ENCODE results near the gene DMRTC2.
A peak's percentile ranks its signal among the peaks of the same experiment; 100 is the strongest.
"Not testable (repeated sequence)": the region's sequence is repeated elsewhere in the genome, so short reads cannot be mapped to it uniquely, and the experiment has no call there.

Gene DMRTC2

DNA sequence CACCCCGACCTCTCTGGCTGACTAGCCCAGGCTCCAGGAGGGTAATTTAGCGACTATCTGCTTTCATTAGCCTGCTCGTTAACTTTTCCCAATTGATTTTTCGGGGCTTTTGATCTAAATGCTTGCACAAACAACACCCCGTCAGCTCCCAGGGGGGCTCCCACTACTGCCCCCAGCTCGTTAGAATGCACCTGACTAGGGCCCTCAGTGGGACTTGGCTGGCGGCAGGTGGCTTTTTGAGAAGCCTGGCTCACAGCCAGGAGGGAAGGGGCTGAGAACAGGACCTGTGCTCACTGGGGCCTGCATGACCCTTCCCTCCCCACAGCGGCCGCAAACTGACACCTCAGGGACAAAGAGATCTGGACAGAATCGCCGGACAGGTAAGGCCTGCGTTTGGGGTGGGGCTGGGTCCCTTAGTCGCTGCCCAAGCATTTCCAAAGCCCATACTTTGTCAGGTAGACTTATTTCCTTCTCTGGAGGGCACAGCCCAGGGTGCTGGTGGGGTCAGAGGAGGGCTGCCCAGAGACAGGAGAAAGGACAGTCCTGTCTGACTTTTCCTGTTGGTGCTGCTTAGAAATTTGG, 24.6 kb downstream of the DMRTC2 start:
- no peak for DNase-seq (ENCODE audit: extremely low read depth in 1 of 2, low read depth in 1 of 2)

GRCh38 chr19:41870401-41870873, 25.6 kb downstream of the DMRTC2 start:
- DNase-seq (ENCODE audit: extremely low read depth in 1 of 2, low read depth in 1 of 2) = no peak

DNA sequence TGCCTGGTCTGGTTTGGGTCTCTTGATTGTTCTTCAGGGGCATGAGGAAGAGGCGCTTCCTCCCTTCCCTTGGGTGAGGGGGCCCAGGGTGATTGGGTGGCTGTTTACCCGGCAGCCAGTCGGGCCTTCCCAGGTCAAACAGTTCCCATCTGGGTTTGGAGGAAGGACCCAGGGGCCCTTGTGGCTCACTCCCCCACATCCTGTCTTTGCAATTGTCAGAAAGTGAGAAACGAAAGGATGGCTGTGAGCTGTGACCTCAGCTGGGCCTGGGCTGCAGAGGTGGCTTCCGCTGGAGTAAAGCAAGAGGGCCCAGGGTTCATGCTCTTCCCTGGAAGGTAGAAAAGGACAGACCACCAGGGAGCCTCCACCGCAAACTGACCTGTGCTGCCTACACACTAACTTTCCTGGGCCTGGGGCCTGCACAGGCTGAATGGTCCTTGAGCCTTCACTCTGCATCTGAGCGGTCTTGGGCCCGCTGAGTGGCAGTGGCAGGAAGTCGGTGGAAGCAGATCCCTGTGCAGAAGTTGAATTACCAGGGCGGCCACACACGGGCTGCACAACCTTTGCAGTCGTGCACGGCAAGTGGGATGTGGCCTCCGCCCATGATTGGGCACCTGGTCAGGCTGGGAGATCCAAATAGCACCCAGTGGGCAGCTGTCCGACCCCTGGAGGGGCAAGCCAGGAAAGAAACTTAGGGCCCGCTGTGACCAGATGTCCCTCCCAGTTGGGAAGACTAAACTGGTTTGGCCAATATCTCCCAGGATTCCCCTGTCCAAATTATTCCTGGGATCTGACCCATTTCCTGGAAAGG, 26.9 kb downstream of the DMRTC2 start:
- DNase-seq (ENCODE audit: extremely low read depth in 1 of 2, low read depth in 1 of 2) = peak; percentile 61 to 77

- DNase-seq (ENCODE audit: extremely low read depth in 1 of 2, low read depth in 1 of 2) = no peak
Observed at GRCh38 chr19:41872384-41872774, 27.5 kb downstream of the DMRTC2 start.

DNA sequence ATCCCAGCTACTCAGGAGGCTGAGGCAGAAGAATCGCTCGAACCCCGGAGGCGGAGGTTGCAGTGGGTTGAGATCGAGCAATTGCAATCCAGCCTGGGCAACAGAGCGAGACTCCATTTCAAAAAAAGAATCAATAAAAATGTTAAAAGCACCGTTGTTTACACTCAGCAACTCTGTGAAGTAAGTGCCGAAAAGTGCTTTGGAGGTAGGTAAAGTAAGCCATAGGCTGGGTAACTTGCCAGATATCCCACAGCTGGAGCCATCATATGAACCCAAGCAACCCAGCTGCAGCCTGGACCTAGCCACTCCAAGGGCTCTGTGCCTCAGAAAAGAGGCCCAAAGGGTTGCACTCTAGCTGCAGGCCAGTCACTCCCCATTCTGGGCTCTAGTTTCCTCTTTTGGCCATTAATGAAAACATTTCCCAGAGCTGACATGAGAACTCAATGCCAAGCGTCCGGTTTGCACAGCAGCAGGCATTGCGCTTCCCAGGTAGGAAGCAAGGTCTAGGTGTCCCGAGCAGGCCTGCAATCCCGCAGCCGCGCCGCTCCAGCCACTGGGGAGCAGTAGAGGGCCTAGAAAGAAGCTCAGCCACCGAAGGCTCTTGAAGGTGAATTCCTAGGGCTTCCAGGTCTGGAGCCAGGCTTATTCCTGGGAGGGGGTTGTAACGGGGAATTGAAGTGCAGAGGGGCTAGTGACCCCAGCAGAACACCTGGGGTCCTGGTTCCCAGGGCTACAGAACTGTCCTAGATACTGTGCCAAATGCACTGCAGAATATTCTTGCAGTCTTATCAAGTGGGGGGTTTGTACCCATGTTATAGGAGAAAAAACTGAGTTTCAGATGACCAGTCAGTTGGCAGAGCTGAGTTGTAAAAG, 28.2 kb downstream of the DMRTC2 start:
- no peak for DNase-seq (ENCODE audit: extremely low read depth in 1 of 2, low read depth in 1 of 2)

- not testable (repeated sequence) for DNase-seq (ENCODE audit: extremely low read depth in 1 of 2, low read depth in 1 of 2)
Observed at GRCh38 chr19:41875973-41876372, 31.1 kb downstream of the DMRTC2 start.

DNA sequence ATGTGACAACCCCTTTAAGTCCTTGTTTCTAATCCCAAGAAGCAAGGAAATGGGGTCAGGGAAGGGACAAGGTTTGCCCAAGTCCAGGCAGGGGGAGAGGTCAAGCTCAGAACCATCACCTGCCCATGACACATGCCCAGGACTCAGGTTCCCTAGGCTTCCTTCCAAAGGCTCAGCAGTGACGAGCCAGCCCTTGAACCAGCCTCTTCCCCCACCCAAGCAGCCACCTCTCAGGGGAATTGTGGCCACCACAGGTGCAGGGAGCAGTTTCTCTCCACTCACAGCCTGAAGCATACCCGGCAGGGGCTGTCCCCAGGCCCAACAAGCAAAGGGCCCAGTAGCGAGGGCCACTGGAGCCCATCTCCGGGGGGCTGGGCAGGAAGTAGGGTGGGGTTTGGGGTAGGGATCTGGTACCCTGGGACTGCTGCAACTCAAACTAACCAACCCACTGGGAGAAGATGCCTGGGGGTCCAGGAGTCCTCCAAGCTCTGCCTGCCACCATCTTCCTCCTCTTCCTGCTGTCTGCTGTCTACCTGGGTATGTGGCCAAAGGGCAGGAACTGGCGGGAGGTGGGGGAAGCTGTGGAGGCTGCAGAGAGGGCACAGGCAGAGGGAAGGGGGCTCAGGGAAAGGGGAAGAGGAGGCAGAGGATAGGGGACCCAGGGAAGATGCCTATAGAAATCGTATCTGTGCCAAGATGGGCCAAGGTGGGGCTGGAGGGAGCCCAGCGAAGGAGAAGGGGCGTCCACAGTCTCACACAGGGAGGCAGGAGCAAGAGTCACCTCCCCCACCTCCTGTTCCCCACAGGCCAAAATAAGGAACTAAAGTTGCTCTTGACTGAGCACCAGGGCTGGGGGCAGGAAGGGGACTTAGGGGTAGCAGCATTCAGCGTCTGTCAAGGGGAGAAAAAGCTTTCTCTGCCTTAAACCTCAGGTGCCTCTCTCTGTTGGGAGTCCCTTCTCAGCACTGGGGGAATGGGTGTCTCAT, 32.3 kb downstream of the DMRTC2 start, which contains the start of gene CD79A:
CD79A (plus strand) TSS at position 433 of the 986 bp plus-strand sequence; CDS start at position 459, 26 bp downstream.
- no peak for DNase-seq (ENCODE audit: extremely low read depth in 1 of 2, low read depth in 1 of 2)

DNA sequence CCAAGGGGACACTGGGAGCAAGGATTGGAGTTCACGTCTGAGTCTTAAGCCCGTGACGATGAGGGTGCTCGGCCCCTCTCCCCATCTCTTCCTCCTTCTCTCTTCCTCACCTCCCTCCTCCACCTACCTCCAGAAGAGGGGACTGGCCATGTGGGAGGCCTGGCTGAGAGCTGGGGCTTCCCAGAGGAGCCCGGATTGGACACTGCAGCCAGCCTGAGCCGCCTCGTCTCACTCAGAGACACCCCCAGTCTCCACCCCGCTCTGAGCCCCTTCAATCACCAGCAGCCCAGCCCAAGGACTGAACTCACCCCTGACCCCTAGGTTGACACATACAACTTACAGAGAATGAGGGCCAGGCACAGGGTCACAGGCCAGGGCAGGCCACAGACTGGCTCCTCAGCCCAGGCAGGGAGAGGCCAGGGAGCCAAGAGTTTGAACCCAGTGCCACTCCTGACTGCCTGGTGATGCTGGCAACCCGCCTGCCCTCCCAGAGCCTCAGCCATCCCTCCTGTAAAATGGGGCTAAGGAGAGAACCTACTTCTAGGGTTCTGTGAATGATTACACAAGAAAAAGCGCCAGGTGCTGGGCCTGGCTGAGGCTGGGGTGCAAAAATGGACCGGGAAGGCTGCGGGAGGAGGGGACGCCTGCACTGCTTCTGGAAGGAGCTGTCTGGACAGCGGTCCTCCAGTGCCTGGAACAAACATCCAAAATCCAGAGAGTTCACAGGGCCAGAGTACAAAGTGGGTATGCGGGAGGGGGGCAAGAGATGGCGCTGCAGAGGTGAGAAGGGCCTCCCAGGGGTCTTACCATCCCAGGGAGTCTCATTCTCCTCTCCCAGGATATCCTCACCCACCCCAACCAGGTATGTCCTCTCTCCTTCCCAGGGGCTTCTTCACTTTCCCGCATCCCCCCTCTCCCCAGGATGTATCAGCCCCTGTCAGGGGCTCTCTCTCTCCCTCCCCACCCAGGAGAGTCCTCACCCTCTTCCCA, 33.4 kb downstream of the DMRTC2 start:
- no peak for DNase-seq (ENCODE audit: extremely low read depth in 1 of 2, low read depth in 1 of 2)

GRCh38 chr19:41879080-41879479, 34.2 kb downstream of the DMRTC2 start:
- DNase-seq (ENCODE audit: extremely low read depth in 1 of 2, low read depth in 1 of 2) = no peak

DNA sequence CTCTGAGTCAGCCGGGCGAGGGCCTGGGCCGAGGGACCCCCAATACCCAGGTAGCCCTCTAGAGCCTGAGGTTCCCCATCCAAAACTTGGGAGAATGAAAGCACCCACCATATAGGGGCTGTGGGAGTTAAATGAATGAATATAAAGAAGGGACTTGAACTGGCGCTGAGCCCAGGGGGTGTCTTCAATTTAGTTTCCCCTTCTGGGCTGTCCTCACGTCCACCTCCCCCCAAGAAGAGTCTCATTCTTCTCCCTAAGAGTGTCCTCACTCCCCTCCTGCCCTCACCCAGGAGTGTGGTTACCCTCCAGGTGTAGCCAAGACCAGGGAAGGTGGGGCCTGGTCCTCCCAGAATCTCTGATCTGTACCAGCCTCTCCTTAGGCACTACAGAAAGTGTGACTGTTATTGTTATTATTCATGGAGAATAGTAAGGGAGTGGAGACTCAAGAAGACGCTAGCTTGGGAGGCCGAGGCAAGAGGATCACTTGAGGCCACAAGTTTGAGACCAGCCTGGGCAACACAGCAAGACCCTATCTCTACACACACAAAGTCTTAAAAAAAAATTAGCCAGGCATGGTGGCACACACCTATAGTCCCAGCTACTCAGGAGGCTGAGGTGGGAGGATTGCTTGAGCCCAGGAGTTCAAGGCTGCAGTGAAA, 35.0 kb downstream of the DMRTC2 start:
- DNase-seq (ENCODE audit: extremely low read depth in 1 of 2, low read depth in 1 of 2) = no peak

GRCh38 chr19:41880329-41880708, 35.5 kb downstream of the DMRTC2 start:
- DNase-seq (ENCODE audit: extremely low read depth in 1 of 2, low read depth in 1 of 2) = no peak

- no peak for DNase-seq (ENCODE audit: extremely low read depth in 1 of 2, low read depth in 1 of 2)
Observed at GRCh38 chr19:41882568-41883462, 38.0 kb downstream of the DMRTC2 start, which contains the start of gene ARHGEF1. TSS of gene ARHGEF1 (plus strand) at chr19:41883184. CDS start at chr19:41888083, 4,899 bp downstream.

DNA sequence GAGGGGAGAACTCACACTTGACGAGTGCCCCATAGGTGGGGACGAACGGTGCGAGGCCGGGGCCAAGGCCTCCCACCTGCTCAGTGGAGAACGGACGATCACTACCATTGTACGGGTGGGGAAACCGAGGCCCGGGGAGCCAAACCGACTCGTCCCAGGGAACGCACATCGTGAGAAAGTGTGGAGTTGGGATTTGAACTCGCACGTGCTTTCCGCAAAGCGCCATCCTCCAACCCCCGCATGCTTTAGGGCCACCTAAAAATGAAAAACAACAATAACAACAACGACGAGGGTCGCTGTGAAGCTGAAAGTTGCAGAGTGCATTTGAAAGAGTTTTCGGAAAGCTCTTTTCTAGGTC, 38.6 kb downstream of the DMRTC2 start:
- DNase-seq (ENCODE audit: extremely low read depth in 1 of 2, low read depth in 1 of 2) = no peak

DNA sequence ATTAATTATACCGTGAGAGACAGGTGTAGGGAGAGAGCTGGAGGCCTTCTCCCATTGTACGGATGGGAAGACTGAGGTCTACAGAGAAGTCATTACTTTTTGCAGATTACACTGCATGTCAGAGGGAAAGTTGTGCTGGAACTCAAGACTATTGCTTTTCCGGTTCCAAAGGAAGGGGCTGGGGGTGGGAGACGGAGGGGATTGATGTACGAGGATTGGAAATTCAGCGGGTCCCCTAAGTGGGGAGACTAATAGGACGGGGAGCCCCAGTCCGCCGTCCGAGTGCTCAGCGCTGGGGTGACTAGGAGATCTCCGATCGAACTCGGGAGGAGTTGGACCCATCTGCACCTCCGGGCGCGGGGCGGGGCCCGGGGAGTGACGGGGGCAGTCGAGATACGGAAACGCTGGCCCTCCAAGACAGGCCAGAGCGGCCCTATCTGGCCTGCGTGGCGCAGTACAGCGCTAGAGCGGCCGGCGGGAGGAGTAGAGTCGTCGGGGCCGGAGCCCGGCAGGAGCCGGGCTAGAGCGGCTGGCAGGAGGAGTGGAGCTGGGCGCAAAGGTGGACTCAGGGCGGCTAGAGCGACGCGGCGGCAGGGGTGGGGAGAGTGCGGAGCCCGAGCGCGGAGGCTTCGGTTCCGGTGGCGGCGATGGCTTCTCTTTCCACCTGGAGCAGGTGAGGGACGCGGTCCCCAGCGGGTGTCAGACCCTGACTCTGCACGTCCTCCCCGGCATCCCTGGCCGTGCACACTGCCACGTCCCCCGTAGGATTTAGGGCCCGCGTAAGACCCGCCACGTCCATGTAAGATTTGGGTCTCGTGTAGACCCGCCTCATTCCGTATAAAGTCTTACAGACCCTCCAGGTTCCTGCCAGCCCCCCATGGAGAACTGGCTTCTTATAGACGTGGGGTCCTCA, 39.2 kb downstream of the DMRTC2 start:
- peak; percentile 91 for DNase-seq (ENCODE audit: extremely low read depth in 1 of 2, low read depth in 1 of 2)

DNA sequence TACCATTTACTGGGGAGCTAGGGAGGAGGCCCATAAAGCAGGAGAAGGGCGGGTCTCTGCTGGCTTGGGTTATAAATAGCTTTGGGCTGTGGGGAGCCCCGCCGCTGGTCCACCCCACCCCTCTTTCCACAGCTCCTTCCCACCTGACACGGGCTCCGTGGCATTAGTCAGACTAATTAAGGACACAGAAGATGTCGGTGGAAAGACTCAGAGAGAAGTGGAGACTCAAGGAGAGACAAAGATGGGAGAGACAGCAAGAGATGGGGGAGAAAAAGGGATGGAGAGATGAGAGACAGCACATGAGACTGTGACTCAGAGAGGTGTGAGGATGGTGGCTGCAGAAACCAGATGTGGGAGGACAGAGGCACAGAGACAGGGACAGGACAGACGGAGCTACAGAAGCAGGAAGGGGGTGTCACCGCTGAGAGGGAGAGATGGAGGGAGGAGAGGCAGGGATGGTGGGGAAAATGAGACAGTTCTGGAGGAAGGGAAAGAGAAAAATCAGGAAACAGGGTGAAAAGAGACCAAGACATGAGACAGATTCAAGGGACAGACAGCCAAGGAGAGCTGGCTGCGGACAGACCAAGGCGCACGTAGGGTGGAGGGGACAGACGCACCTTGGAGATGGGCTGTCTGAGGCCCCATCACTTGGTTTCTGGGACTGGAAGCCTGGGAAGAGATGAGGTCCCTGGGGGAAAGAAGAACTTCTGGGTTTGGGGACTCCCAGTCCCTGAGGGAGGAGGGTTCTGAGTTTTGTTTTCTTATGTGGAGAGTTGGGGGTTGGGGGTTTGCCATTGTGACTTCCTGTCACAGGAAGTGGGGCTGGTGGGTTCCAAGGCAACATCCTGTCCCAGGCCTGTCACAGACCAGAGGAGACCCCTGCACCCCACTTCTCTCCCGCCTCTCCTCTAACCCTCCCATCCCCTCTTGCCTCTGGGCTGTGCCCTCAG, 42.2 kb downstream of the DMRTC2 start:
- DNase-seq (ENCODE audit: extremely low read depth in 1 of 2, low read depth in 1 of 2) = peak; percentile 53 to 63

Measured in stimulated activated CD8-positive, alpha-beta memory T cell treated with anti-CD3 and anti-CD28 coated beads, Interleukin-7, amount 100 ng/mL, for 48 hours (primary cell).